Testis (tissue), 2 donors: ENCODE results near the gene CERS2.

ENCODE experiments used
- POLR2A ChIP-seq: fragments of 450-650 bp; IDR thresholded peaks from one replicate; pipeline ENCODE4 v1.6.1; 2017; ENCODE audit warnings: antibody characterized with exemption, mild to moderate bottlenecking, moderate library complexity
- TF ChIP-seq, protein P1 (sequence below), 3 experiments: fragments of 450-650 bp in 2 of 3; fragments of 200-600 bp in 1 of 3; sonication (generic) in 1 of 3; IDR thresholded peaks; one replicate each; pipeline ENCODE4 v1.5.1; 2016 to 2019; ENCODE audit warnings: antibody characterized with exemption in 3 of 3, mild to moderate bottlenecking in 2 of 3, moderate library complexity in 1 of 3

DNA sequence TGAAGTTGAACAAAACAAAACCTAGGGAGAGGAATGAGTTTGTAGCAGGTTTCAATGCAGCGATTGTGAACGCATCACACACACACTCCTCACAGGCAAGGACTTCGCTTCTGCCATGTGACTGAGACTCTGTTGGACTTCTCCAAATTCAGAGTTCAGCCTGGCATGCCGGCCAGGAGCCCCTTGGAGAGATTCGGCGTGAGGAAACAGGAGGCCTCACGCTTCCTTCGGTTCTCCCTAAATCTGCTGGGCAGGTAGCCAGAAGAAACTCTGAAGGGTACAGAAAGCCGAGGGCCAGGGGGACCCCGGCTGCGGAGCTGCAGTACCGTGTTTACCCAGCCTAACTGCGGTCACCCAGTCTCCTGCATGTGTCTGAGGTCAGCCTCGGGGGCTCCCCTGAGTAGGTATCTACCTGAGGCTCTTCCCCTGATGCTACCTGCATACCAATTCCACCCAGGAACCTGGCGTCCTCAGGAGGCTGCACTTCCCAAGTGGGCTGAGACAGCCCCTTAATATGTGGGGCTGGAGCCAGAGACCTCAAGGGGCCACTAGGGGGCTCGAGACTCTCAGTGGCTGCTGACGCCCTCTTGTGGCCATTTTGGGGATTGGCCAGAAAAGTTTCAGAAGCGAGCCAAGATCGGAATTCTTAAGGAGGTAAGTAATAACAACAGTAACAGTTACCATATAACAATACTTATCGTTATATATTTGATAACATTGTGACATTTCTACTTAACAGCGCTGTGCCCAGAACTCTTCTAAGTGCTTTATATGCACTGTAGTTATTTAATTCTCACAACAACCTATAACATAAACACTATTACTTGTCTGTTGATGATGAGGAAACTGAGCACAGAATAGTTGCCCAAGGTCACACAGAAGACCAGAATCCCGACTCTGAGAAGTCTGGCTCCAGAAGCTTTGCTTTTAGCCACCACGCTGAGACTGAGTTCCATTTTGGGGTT is 4.7 kb upstream of the CERS2 start:
- TF ChIP-seq, protein P1, sequence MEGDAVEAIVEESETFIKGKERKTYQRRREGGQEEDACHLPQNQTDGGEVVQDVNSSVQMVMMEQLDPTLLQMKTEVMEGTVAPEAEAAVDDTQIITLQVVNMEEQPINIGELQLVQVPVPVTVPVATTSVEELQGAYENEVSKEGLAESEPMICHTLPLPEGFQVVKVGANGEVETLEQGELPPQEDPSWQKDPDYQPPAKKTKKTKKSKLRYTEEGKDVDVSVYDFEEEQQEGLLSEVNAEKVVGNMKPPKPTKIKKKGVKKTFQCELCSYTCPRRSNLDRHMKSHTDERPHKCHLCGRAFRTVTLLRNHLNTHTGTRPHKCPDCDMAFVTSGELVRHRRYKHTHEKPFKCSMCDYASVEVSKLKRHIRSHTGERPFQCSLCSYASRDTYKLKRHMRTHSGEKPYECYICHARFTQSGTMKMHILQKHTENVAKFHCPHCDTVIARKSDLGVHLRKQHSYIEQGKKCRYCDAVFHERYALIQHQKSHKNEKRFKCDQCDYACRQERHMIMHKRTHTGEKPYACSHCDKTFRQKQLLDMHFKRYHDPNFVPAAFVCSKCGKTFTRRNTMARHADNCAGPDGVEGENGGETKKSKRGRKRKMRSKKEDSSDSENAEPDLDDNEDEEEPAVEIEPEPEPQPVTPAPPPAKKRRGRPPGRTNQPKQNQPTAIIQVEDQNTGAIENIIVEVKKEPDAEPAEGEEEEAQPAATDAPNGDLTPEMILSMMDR (IDR thresholded peaks at IDR 0.05) = peak; percentile 95 to 99 (median 99)
- no peak for TF ChIP-seq POLR2A
